HL-60 (cell line): Measurements from ENCODE around the gene GRID1.

Experiments used
- DNase-seq, 2 experiments: peaks; one replicate each; pipeline ENCODE4 v3.0.0-alpha.2; 2010 to 2020; ENCODE audit warnings: low read depth in 1 of 2, low spot score in 1 of 2
- H3K27ac ChIP-seq: fragments of 250-450 bp; sonication (Bioruptor Pico); replicated peaks from 2 replicates; pipeline ENCODE4 v1.5.1; 2020; ENCODE audit warnings: mild to moderate bottlenecking, moderate library complexity
- H3K27me3 ChIP-seq: fragments of 250-450 bp; sonication (Bioruptor Pico); 2 replicates; pipeline ENCODE4 v1.5.1; 2021; ENCODE audit warnings: mild to moderate bottlenecking, moderate library complexity; ENCODE audit not compliant: insufficient read depth, poor library complexity, severe bottlenecking
- H3K4me3 ChIP-seq: replicated peaks from 2 replicates; pipeline ENCODE4 v1.5.1; 2011; ENCODE audit warnings: mild to moderate bottlenecking, control low read depth, low read length; ENCODE audit not compliant: insufficient read depth
- GABPA ChIP-seq: IDR thresholded peaks from 2 replicates; pipeline ENCODE4 v1.6.1; 2012; ENCODE audit warnings: low read depth
- POLR2AphosphoS5 ChIP-seq: IDR thresholded peaks from 2 replicates; pipeline ENCODE4 v1.6.1; 2012; ENCODE audit warnings: low read depth
- SPI1 ChIP-seq: IDR thresholded peaks from 2 replicates; pipeline ENCODE4 v1.6.1; 2012; ENCODE audit warnings: low read depth, mild to moderate bottlenecking, borderline replicate concordance
- TF ChIP-seq, protein P1 (sequence below): IDR thresholded peaks from one replicate; pipeline ENCODE4 v1.5.1; 2011; ENCODE audit warnings: low read length, control low read depth, inconsistent platforms; ENCODE audit not compliant: insufficient read depth
- TF ChIP-seq, protein P2 (sequence below): IDR thresholded peaks from 2 replicates; pipeline ENCODE4 v1.6.1; 2012; ENCODE audit warnings: low read depth; ENCODE audit not compliant: insufficient replicate concordance

The GRID1 gene

DNA sequence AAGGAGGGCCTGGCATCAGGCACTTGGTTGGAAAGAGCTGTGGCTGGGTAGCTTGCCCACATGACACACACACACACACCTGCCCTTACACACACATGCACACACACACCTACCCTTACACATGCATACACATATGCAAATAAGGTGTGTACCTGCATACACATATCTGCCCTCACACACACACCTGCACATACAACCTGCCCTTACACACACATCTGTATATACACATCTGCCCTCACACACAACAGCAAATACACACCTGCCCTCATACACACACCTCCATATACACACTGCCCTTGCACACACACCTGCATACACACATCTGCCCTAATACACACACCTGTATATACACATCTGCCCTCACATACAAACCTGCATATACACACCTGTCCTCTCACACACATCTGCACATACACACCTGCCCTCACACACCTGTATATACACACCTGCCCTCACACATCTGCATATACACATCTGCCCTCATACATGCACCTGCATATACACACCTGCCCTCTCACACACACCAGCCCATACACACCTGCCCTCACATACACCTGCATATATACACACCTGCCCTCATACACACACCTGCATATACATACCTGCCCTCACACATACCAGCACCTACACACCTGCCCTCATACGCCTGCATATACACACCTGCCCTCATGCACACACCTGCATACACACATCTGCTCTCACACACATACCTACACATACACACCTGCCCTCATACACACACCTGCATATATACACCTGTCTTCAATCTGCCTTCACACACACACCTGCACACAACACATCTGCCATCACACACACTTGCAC lies 82.9 kb downstream of the GRID1 start:
- no peak for DNase-seq
- TF ChIP-seq SPI1 (no peak), POLR2AphosphoS5 (no peak)
- H3K27me3 ChIP-seq, result no peaks in the 10 kb centered on the region
- H3K4me3 ChIP-seq, result no peak overlapping the region
- no peak overlapping the region for H3K27ac ChIP-seq

DNA sequence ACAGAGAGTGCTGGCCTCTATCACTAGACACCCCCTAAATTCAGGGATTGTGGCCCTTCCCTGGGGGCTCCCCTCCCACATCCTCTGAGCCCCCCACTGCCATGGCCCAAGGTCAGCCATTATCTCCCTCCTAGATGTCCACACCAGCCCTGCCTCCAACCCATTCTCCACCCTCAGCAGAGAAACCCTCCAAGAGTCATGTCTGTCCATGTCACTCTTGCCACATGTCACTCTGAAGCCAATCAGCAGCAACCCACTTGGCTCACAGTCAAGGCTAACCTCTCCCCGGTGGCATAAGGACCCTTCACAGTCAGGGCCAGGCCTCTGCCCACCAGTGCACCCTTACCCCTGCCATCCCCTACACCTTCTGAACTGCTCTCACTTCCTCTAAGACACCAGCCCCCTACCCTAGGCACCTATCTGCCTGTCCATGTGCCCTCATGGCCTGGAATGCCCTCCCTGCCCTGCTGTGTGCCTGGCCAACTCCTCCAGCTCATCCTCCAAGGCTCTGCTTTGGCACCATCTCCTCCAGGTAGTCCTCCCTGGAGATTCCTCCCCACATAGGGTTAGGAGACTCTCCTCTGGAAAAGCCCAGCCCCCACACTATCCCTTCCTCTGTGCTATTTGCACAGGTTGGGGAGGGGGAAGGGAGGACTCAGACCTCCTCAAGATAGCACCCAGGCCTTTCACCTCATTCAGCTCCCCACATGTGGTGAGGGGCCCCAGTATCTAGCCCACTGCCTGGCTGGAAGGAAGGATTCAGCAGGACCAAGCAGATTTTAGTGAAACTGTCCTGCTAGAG lies 83.7 kb downstream of the GRID1 start:
- no peak for DNase-seq
- no peak overlapping the region for H3K27ac ChIP-seq
- no peaks in the 10 kb centered on the region for H3K27me3 ChIP-seq
- no peak overlapping the region for H3K4me3 ChIP-seq
- TF ChIP-seq POLR2AphosphoS5 (no peak), SPI1 (no peak), GABPA (no peak)
- TF ChIP-seq, protein P1, sequence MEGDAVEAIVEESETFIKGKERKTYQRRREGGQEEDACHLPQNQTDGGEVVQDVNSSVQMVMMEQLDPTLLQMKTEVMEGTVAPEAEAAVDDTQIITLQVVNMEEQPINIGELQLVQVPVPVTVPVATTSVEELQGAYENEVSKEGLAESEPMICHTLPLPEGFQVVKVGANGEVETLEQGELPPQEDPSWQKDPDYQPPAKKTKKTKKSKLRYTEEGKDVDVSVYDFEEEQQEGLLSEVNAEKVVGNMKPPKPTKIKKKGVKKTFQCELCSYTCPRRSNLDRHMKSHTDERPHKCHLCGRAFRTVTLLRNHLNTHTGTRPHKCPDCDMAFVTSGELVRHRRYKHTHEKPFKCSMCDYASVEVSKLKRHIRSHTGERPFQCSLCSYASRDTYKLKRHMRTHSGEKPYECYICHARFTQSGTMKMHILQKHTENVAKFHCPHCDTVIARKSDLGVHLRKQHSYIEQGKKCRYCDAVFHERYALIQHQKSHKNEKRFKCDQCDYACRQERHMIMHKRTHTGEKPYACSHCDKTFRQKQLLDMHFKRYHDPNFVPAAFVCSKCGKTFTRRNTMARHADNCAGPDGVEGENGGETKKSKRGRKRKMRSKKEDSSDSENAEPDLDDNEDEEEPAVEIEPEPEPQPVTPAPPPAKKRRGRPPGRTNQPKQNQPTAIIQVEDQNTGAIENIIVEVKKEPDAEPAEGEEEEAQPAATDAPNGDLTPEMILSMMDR, result no peak
- TF ChIP-seq, protein P2, sequence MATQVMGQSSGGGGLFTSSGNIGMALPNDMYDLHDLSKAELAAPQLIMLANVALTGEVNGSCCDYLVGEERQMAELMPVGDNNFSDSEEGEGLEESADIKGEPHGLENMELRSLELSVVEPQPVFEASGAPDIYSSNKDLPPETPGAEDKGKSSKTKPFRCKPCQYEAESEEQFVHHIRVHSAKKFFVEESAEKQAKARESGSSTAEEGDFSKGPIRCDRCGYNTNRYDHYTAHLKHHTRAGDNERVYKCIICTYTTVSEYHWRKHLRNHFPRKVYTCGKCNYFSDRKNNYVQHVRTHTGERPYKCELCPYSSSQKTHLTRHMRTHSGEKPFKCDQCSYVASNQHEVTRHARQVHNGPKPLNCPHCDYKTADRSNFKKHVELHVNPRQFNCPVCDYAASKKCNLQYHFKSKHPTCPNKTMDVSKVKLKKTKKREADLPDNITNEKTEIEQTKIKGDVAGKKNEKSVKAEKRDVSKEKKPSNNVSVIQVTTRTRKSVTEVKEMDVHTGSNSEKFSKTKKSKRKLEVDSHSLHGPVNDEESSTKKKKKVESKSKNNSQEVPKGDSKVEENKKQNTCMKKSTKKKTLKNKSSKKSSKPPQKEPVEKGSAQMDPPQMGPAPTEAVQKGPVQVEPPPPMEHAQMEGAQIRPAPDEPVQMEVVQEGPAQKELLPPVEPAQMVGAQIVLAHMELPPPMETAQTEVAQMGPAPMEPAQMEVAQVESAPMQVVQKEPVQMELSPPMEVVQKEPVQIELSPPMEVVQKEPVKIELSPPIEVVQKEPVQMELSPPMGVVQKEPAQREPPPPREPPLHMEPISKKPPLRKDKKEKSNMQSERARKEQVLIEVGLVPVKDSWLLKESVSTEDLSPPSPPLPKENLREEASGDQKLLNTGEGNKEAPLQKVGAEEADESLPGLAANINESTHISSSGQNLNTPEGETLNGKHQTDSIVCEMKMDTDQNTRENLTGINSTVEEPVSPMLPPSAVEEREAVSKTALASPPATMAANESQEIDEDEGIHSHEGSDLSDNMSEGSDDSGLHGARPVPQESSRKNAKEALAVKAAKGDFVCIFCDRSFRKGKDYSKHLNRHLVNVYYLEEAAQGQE, result no peak

DNA sequence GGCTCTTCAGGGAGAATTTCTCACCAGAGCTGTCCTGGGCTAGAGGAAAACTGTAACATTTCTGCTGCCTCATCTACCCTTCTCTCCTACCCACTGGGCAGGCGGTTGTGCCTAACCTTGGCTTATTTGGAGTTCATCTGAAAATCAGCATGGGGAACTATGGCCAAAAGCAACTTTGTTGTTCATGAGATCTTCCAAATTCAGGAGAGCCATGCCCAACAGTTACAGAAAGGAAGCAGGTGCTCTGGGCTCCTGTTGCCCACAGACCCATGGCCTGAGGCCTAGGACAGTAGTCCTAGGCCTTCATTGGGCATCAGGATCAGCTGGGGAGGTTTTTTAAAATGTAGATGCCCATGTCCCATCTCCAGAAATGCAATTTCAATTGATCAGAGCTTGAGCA lies 85.2 kb downstream of the GRID1 start:
- no peak for DNase-seq
- no peak overlapping the region for H3K4me3 ChIP-seq
- H3K27ac ChIP-seq, result no peak overlapping the region
- no peaks in the 10 kb centered on the region for H3K27me3 ChIP-seq
- TF ChIP-seq GABPA, result no peak
- TF ChIP-seq, protein P1, result no peak
- no peak for TF ChIP-seq POLR2AphosphoS5
- no peak for TF ChIP-seq SPI1
- TF ChIP-seq, protein P2, result no peak

DNA sequence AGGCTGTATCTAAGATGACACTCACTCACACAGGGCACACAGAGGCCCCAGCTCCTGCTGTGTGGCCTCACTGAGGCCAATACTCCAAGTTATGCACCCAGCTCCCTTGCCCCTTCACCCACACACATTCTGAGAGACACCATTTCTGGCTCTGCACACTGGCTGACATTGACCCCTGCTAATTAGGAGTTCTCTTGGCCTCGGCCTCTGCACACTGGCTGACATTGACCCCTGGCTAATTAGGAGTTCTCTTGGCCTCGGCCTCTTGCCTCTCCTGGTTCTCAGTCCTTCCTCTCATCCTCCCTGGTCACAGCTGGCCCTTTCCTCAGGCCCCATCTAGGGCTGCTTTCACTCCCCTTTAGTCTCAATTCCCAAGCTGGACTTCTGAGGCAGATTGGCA lies 97.3 kb downstream of the GRID1 start:
- DNase-seq, result no peak
- Histone ChIP-seq H3K27ac (no peak overlapping the region), H3K4me3 (no peak overlapping the region), H3K27me3 (no peaks in the 10 kb centered on the region)
- TF ChIP-seq SPI1, result no peak
- no peak for TF ChIP-seq GABPA
- TF ChIP-seq, protein P1, result no peak
- TF ChIP-seq, protein P2, result no peak
- TF ChIP-seq POLR2AphosphoS5, result no peak
